Testis (tissue), 2 donors: ENCODE results near the gene HPSE2.

Experiments
- POLR2A ChIP-seq: fragments of 450-650 bp; IDR thresholded peaks from one replicate; pipeline ENCODE4 v1.6.1; 2017; ENCODE audit warnings: antibody characterized with exemption, mild to moderate bottlenecking, moderate library complexity
- TF ChIP-seq, protein P1 (sequence below), 3 experiments: fragments of 450-650 bp in 2 of 3; fragments of 200-600 bp in 1 of 3; sonication (generic) in 1 of 3; IDR thresholded peaks; one replicate each; pipeline ENCODE4 v1.5.1; 2016 to 2019; ENCODE audit warnings: antibody characterized with exemption in 3 of 3, mild to moderate bottlenecking in 2 of 3, moderate library complexity in 1 of 3

DNA sequence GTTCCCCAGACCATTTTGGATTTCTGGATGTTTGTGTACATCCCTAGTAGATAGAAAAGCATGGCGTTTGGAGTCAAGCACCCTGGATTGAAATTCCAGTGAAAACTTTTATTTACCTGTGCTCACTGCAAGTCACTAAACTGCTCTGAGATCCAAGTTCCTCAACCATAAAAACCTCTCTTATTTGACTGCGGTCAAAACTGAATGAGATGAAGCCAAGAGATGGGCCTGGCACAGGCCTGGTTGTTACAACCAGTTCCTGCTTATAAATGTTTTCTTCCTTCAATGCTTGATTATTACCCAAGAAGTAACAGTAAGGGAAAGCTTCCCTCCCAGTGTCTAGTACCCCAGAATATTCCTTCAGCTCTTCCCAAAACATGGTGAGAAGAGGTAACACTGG, 718.0 kb downstream of the HPSE2 start:
- TF ChIP-seq, protein P1, sequence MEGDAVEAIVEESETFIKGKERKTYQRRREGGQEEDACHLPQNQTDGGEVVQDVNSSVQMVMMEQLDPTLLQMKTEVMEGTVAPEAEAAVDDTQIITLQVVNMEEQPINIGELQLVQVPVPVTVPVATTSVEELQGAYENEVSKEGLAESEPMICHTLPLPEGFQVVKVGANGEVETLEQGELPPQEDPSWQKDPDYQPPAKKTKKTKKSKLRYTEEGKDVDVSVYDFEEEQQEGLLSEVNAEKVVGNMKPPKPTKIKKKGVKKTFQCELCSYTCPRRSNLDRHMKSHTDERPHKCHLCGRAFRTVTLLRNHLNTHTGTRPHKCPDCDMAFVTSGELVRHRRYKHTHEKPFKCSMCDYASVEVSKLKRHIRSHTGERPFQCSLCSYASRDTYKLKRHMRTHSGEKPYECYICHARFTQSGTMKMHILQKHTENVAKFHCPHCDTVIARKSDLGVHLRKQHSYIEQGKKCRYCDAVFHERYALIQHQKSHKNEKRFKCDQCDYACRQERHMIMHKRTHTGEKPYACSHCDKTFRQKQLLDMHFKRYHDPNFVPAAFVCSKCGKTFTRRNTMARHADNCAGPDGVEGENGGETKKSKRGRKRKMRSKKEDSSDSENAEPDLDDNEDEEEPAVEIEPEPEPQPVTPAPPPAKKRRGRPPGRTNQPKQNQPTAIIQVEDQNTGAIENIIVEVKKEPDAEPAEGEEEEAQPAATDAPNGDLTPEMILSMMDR (IDR thresholded peaks at IDR 0.05): no peak
- TF ChIP-seq POLR2A: no peak
